Osteocyte (in vitro differentiated cells): ENCODE results near the gene PRR11. TPM values are rescaled to one million over a fixed set of nuclear protein-coding genes. Genes with fewer than 3 reads are reported as not detected.

ENCODE experiments used
- DNase-seq: peaks from one replicate; pipeline ENCODE4 v3.0.0; 2021; ENCODE audit warnings: mixed read lengths; ENCODE audit not compliant: unreplicated experiment; ENCODE audit errors: extremely low spot score
- H3K27ac Mint-ChIP-seq: one replicate; pipeline ENCODE4 v1.8.0; 2021; ENCODE audit warnings: mild to moderate bottlenecking, mixed read lengths; ENCODE audit not compliant: unreplicated experiment
- H3K27me3 Mint-ChIP-seq: one replicate; pipeline ENCODE4 v1.8.0; 2021; ENCODE audit warnings: mixed read lengths; ENCODE audit not compliant: unreplicated experiment
- H3K36me3 Mint-ChIP-seq: one replicate; pipeline ENCODE4 v1.8.0; 2021; ENCODE audit warnings: mixed read lengths; ENCODE audit not compliant: unreplicated experiment
- H3K4me1 Mint-ChIP-seq: one replicate; pipeline ENCODE4 v1.8.0; 2021; ENCODE audit warnings: mixed read lengths; ENCODE audit not compliant: unreplicated experiment
- H3K4me3 Mint-ChIP-seq: one replicate; pipeline ENCODE4 v1.8.0; 2021; ENCODE audit warnings: mild to moderate bottlenecking, moderate library complexity, mixed read lengths; ENCODE audit not compliant: unreplicated experiment
- H3K9me3 Mint-ChIP-seq: one replicate; pipeline ENCODE4 v1.8.0; 2021; ENCODE audit warnings: mixed read lengths; ENCODE audit not compliant: unreplicated experiment
- total RNA-seq: library from RNA; stranded (reverse); gene quantifications from 2 replicates; pipeline ENCODE4 v1.2.1, GENCODE V29; 2021
- TF ChIP-seq, protein P1 (sequence below): fragments of 200-600 bp; sonication (generic); IDR thresholded peaks from 2 replicates; pipeline ENCODE4 v1.5.0; 2021; ENCODE audit warnings: antibody characterized with exemption, mild to moderate bottlenecking, moderate library complexity

Gene PRR11
- total RNA-seq, 1 donor from 2014 or later: 11.1 TPM

DNA sequence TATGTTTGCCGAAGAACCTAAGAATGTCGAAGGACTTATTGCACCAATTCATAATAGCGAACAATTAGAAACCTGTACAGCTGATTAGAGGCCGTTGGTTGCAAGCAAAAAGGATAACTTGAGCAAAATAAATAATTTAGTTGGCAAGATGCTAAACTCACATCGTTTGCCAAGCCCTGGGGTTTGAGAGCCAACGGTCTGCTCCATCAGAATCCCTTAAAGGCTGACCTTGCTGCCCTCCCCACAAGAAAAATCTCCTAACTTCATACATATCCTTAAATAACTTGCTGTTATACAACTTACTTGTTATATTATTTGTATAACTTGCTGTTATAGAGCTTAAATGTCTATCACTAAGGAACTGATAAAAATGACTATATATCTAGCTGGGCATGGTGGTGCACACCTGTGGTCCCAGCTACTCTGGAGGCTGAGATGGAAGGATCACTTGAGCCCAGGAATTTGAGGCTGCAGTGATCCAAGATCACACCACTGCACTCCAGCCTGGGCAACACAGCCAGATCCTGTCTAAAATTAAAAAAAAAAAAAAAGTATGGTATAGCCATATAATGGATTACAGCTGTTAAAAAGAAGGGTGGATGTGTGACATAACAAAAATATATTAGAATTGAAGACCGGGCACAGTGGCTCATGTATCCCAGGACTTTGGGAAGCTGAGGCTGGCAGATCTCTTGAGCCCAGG, 47.0 kb upstream of the PRR11 start:
- Mint-ChIP-seq H3K27me3 (no peaks in the 10 kb centered on the region), H3K4me1 (peaks cover 27% of the 10 kb centered on the region), H3K9me3 (no peaks in the 10 kb centered on the region), H3K36me3 (peaks cover 12% of the 10 kb centered on the region), H3K4me3 (peak overlapping the region; percentile 26), H3K27ac (no peak overlapping the region)
- TF ChIP-seq, protein P1, sequence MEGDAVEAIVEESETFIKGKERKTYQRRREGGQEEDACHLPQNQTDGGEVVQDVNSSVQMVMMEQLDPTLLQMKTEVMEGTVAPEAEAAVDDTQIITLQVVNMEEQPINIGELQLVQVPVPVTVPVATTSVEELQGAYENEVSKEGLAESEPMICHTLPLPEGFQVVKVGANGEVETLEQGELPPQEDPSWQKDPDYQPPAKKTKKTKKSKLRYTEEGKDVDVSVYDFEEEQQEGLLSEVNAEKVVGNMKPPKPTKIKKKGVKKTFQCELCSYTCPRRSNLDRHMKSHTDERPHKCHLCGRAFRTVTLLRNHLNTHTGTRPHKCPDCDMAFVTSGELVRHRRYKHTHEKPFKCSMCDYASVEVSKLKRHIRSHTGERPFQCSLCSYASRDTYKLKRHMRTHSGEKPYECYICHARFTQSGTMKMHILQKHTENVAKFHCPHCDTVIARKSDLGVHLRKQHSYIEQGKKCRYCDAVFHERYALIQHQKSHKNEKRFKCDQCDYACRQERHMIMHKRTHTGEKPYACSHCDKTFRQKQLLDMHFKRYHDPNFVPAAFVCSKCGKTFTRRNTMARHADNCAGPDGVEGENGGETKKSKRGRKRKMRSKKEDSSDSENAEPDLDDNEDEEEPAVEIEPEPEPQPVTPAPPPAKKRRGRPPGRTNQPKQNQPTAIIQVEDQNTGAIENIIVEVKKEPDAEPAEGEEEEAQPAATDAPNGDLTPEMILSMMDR: no peak
- no peak for DNase-seq

DNA sequence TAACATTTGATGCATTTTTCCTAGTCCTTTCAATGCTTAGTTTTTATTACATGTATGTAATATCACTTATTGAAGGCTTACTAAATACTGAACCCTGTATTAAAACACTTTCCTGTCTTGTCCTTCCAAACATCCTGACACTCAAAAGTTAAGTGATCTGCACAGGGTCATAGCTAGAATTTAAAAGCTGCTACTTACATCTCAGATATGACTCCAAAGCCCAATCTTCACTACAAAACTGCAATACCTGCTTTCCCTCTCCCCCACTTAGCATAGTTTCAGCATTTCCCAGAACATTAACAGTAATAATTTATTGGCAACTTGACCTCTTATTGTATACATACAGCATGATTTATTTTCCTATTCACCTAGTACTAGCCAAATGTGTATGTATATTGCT, 44.6 kb upstream of the PRR11 start:
- Mint-ChIP-seq H3K27me3 (no peaks in the 10 kb centered on the region), H3K27ac (no peak overlapping the region), H3K36me3 (peaks cover 12% of the 10 kb centered on the region), H3K4me1 (peaks cover 9% of the 10 kb centered on the region), H3K4me3 (no peak overlapping the region), H3K9me3 (no peaks in the 10 kb centered on the region)
- no peak for DNase-seq
- TF ChIP-seq, protein P1: no peak

DNA sequence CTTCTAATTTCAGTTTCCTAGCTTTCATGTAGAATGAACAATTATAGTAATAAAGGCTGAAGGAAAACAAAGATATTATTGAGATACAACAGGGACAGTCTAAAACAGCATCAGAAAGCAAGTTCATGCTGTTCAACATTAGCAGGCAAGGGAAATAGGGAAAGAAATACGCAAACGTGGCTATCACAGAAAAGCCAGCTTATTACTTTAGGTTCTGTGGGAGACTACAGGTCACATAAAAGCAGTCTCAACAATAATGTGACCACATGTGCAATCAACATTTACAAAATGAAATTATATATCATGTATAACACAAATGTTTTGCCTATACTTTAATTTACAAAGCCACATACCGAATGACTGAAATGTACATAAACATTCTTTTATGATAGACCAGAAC, 44.0 kb upstream of the PRR11 start:
- Mint-ChIP-seq H3K27me3 (no peaks in the 10 kb centered on the region), H3K4me3 (no peak overlapping the region), H3K27ac (no peak overlapping the region), H3K9me3 (no peaks in the 10 kb centered on the region), H3K36me3 (peaks cover 12% of the 10 kb centered on the region), H3K4me1 (peaks cover 9% of the 10 kb centered on the region)
- TF ChIP-seq, protein P1: no peak
- DNase-seq: no peak

DNA sequence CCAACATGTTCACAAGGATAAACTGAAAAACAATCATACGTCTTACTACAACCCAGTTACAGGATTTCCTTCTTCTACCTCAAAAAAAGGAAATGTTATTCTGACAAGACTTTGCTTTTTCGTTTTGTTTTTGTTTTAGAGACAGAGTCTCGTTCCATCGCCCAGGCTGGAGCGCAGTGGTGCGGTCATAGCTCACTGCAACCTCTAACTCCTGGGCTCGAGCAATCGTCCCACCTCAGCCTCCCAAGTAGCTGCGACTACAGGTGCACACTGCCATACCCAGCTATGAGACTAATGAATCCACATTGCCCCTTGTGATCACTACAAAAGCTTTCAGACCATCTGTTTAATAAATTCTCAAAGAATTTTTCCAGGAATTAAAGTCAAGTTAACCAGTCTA, 40.1 kb upstream of the PRR11 start:
- TF ChIP-seq, protein P1: no peak
- H3K9me3 Mint-ChIP-seq: no peaks in the 10 kb centered on the region
- no peak overlapping the region for H3K27ac Mint-ChIP-seq
- H3K27me3 Mint-ChIP-seq: no peaks in the 10 kb centered on the region
- H3K4me1 Mint-ChIP-seq: no peaks in the 10 kb centered on the region
- DNase-seq: no peak
- peaks cover 15% of the 10 kb centered on the region for H3K36me3 Mint-ChIP-seq
- H3K4me3 Mint-ChIP-seq: no peak overlapping the region

DNA sequence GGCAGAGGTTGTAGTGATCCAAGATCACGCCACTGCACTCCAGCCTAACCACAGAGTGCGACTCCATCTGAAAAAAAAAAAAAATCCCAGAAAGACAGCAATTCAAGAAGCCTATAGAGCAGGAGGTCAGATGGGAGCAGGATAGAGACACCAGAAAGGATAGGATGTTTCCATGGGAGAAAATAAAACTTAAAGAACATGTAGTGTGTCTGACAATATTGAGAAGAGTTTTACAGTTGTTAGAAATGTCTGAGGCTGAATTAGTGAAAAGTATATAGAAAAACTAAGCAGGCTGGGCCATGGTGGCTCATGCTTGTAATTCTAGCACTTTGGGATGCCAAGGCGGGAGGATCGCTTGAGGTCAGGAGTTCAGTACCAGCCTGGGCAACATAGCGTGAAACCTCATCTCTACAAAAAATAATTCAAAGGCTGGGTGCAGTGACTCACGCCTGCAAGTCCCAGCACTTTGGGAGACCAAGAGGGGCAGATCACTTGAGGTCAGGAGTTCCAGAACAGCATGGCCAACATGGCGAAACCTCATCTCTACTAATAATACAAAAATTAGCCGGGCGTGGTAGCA, 33.6 kb upstream of the PRR11 start:
- peak overlapping the region; percentile 10 for H3K27ac Mint-ChIP-seq
- H3K4me1 Mint-ChIP-seq: peaks cover 4% of the 10 kb centered on the region
- H3K27me3 Mint-ChIP-seq: no peaks in the 10 kb centered on the region
- no peaks in the 10 kb centered on the region for H3K9me3 Mint-ChIP-seq
- H3K4me3 Mint-ChIP-seq: no peak overlapping the region
- no peak for DNase-seq
- H3K36me3 Mint-ChIP-seq: peaks cover 23% of the 10 kb centered on the region
- TF ChIP-seq, protein P1: no peak
